ENCODE results near the gene PRCC.

The PRCC gene

GRCh38 chr1:156749419-156750118, 17.8 kb upstream of the PRCC start:
- peak overlapping the region; percentile 99 for H3K9ac ChIP-seq (ENCODE audit: low read length)
- no peaks in the 10 kb centered on the region for H3F3A ChIP-seq (ENCODE audit: insufficient read depth, low read length)
- peak overlapping the region; percentile 91 for H3K4me3 ChIP-seq (ENCODE audit: low read depth, low read length, poor library complexity, severe bottlenecking)
- no peak overlapping the region for H2AFZ ChIP-seq (ENCODE audit: low read length)
- peaks cover 53% of the 10 kb centered on the region for H3K79me2 ChIP-seq (ENCODE audit: insufficient read depth, low read length)
- peaks cover 53% of the 10 kb centered on the region for H3K4me1 ChIP-seq (ENCODE audit: insufficient read depth, low read length, severe bottlenecking)
- peak overlapping the region; percentile 98 for H3K4me2 ChIP-seq (ENCODE audit: low read length)
- no peaks in the 10 kb centered on the region for H3K9me2 ChIP-seq (ENCODE audit: low read depth, low read length)
- H3K27me3 ChIP-seq (ENCODE audit: insufficient read depth, low read length), result no peaks in the 10 kb centered on the region
- peaks cover 27% of the 10 kb centered on the region; the same call in 1 of the 2 replicates for H3K36me3 ChIP-seq (ENCODE audit: insufficient read depth, low read length)
- TF ChIP-seq CTCF (IDR thresholded peaks at IDR 0.05; ENCODE audit: low read length) (no peak), EZH2 (IDR thresholded peaks at IDR 0.05; ENCODE audit: borderline replicate concordance, low read length) (no peak)
- H3K27ac ChIP-seq (ENCODE audit: low read depth, low read length, poor library complexity, severe bottlenecking), result peak overlapping the region; percentile 82
- H4K20me1 ChIP-seq (ENCODE audit: insufficient read depth, low read length), result no peaks in the 10 kb centered on the region
- no peaks in the 10 kb centered on the region for H3K9me3 ChIP-seq (ENCODE audit: low read length)

GRCh38 chr1:156750191-156750672, 17.1 kb upstream of the PRCC start:
- H4K20me1 ChIP-seq (ENCODE audit: insufficient read depth, low read length), result no peaks in the 10 kb centered on the region
- no peaks in the 10 kb centered on the region for H3K9me3 ChIP-seq (ENCODE audit: low read length)
- H3K4me3 ChIP-seq (ENCODE audit: low read depth, low read length, poor library complexity, severe bottlenecking), result peak overlapping the region; percentile 91
- peak overlapping the region; percentile 82 for H3K27ac ChIP-seq (ENCODE audit: low read depth, low read length, poor library complexity, severe bottlenecking)
- TF ChIP-seq CTCF (IDR thresholded peaks at IDR 0.05; ENCODE audit: low read length), result no peak
- no peak for TF ChIP-seq EZH2 (IDR thresholded peaks at IDR 0.05; ENCODE audit: borderline replicate concordance, low read length)
- no peaks in the 10 kb centered on the region for H3K9me2 ChIP-seq (ENCODE audit: low read depth, low read length)
- H2AFZ ChIP-seq (ENCODE audit: low read length), result no peak overlapping the region
- peaks cover 53% of the 10 kb centered on the region for H3K4me1 ChIP-seq (ENCODE audit: insufficient read depth, low read length, severe bottlenecking)
- no peaks in the 10 kb centered on the region for H3K27me3 ChIP-seq (ENCODE audit: insufficient read depth, low read length)
- H3K9ac ChIP-seq (ENCODE audit: low read length), result peak overlapping the region; percentile 99
- no peaks in the 10 kb centered on the region for H3F3A ChIP-seq (ENCODE audit: insufficient read depth, low read length)
- H3K4me2 ChIP-seq (ENCODE audit: low read length), result peak overlapping the region; percentile 98
- H3K36me3 ChIP-seq (ENCODE audit: insufficient read depth, low read length), result peaks cover 21% of the 10 kb centered on the region; the same call in 1 of the 2 replicates
- peaks cover 53% of the 10 kb centered on the region for H3K79me2 ChIP-seq (ENCODE audit: insufficient read depth, low read length)

GRCh38 chr1:156750711-156751450, 16.5 kb upstream of the PRCC start:
- Histone ChIP-seq H3K4me1 (ENCODE audit: insufficient read depth, low read length, severe bottlenecking) (peaks cover 53% of the 10 kb centered on the region), H3K9ac (ENCODE audit: low read length) (peak overlapping the region; percentile 99), H3F3A (ENCODE audit: insufficient read depth, low read length) (no peaks in the 10 kb centered on the region), H3K27ac (ENCODE audit: low read depth, low read length, poor library complexity, severe bottlenecking) (peak overlapping the region; percentile 82), H3K36me3 (ENCODE audit: insufficient read depth, low read length) (peaks cover 15% of the 10 kb centered on the region; the same call in 1 of the 2 replicates), H3K9me2 (ENCODE audit: low read depth, low read length) (no peaks in the 10 kb centered on the region), H3K4me2 (ENCODE audit: low read length) (peak overlapping the region; percentile 98), H3K4me3 (ENCODE audit: low read depth, low read length, poor library complexity, severe bottlenecking) (peak overlapping the region; percentile 91), H3K79me2 (ENCODE audit: insufficient read depth, low read length) (peaks cover 51% of the 10 kb centered on the region), H4K20me1 (ENCODE audit: insufficient read depth, low read length) (no peaks in the 10 kb centered on the region), H3K27me3 (ENCODE audit: insufficient read depth, low read length) (no peaks in the 10 kb centered on the region), H2AFZ (ENCODE audit: low read length) (no peak overlapping the region), H3K9me3 (ENCODE audit: low read length) (no peaks in the 10 kb centered on the region)
- TF ChIP-seq CTCF (IDR thresholded peaks at IDR 0.05; ENCODE audit: low read length) (no peak), EZH2 (IDR thresholded peaks at IDR 0.05; ENCODE audit: borderline replicate concordance, low read length) (no peak)
